ENCODE measurements around the gene TSPAN18.

DNA sequence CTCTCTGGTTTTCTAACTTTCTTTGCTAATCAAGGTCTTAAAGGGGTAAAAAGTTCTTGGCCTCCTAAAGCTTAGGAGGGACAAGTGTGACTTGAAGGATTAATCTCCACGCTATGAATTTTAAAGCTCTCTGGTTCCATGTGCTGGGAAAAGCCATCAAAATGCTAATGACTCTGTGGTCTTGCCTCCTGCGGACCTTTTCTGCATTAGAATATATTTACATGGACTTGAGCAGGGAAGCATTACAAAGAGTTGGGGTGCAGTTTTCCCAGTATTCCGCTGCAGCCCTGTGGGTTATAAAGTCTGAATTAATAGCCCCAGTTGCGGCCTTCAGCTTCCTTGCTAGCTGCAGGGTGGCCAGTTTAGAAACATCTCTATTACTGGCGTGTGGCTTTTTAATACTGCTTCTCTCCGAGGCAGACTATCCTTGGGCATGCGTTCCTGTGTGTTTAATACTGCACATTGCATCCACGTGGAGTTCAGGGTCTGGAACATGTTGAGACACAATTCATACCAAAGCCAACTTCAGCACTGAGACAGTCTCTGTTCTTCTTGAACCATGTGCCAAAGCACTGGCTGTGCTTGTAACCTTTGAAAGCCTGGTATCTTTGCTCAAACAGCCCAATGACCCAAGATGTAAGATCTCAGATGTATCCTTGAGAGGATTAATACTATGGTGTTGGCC is 27.3 kb downstream of the TSPAN18 start:
- TF ChIP-seq POLR2A (IDR thresholded peaks at IDR 0.05), result no peak
- no peak for TF ChIP-seq CTCF (IDR thresholded peaks at IDR 0.05 in 4 of 5, conservative IDR thresholded peaks at IDR 0.05 in 1 of 5)

Measured in gastrocnemius medialis (tissue), 4 donors.